SIG-M5 treated with dmso at 0.1 percent for 504 hours (cell line): ENCODE data around the gene GYG2.
"Not testable (repeated sequence)": the region's sequence is repeated elsewhere in the genome, so short reads cannot be mapped to it uniquely, and the experiment has no call there.

ENCODE experiments used
- DNase-seq: peaks from one replicate; lab custom pipeline; 2025; ENCODE audit not compliant: unreplicated experiment; lab: John Stamatoyannopoulos, UW

Gene GYG2

GRCh38 chrX:2867206-2867605 lies 38.5 kb downstream of the GYG2 start:
- DNase-seq = no peak

GRCh38 chrX:2870650-2871049 lies 41.9 kb downstream of the GYG2 start:
- no peak for DNase-seq

- DNase-seq = no peak
These were observed 43.1 kb downstream of the GYG2 start for GRCh38 chrX:2871831-2872230.

- no peak for DNase-seq
These were observed 44.0 kb downstream of the GYG2 start for GRCh38 chrX:2872671-2873277.

- no peak for DNase-seq
These were observed 45.7 kb downstream of the GYG2 start for GRCh38 chrX:2874222-2875135.

- no peak for DNase-seq
These were observed 46.4 kb downstream of the GYG2 start for GRCh38 chrX:2875136-2875481.

- DNase-seq = peak; percentile 18
These were observed 47.2 kb downstream of the GYG2 start for GRCh38 chrX:2875798-2876399.

GRCh38 chrX:2878563-2878962 lies 49.8 kb downstream of the GYG2 start:
- no peak for DNase-seq

GRCh38 chrX:2879670-2880069 lies 50.9 kb downstream of the GYG2 start:
- DNase-seq = no peak

GRCh38 chrX:2883770-2884169 lies 55.0 kb downstream of the GYG2 start:
- no peak for DNase-seq

GRCh38 chrX:2888309-2888708 lies 59.6 kb downstream of the GYG2 start:
- peak; percentile 88 for DNase-seq

- DNase-seq = no peak
These were observed 60.4 kb downstream of the GYG2 start for GRCh38 chrX:2889045-2889605.

- not testable (repeated sequence) for DNase-seq
These were observed 61.2 kb downstream of the GYG2 start for GRCh38 chrX:2889706-2890490.

- DNase-seq = not testable (repeated sequence)
These were observed 62.1 kb downstream of the GYG2 start for GRCh38 chrX:2890536-2891460.

GRCh38 chrX:2892816-2893215 lies 64.1 kb downstream of the GYG2 start:
- no peak for DNase-seq

GRCh38 chrX:2894885-2895292 lies 66.2 kb downstream of the GYG2 start:
- peak; percentile 72 for DNase-seq

- no peak for DNase-seq
These were observed 68.6 kb downstream of the GYG2 start for GRCh38 chrX:2897311-2897689.

- peak; percentile 37 for DNase-seq
These were observed 69.2 kb downstream of the GYG2 start for GRCh38 chrX:2897690-2898623.
